Natural killer cell (primary cell): ENCODE data around the gene SLC25A1. TPM values are rescaled to one million over a fixed set of nuclear protein-coding genes. Genes with fewer than 3 reads are reported as not detected.
"Not testable (repeated sequence)": the region's sequence is repeated elsewhere in the genome, so short reads cannot be mapped to it uniquely, and the experiment has no call there.

ENCODE experiments used
- ATAC-seq, 3 donors: fragments of 150-1000 bp in 2 of 3; fragments of 200-7000 bp in 1 of 3; cut with Tn5 transposase; 1 replicate in 1 of 3; 2 replicates in 2 of 3; pipeline ENCODE4 v1.10.0; 2021; ENCODE audit warnings: mild to moderate bottlenecking in 2 of 3, moderate library complexity in 2 of 3
- DNase-seq, 2 donors: peaks; one replicate each; pipeline versions ENCODE4 v3.0.0 to v3.0.0-alpha.2; 2013 to 2021; ENCODE audit warnings: mixed read lengths in 1 of 2
- H3K27ac ChIP-seq: one replicate; pipeline ENCODE4 v1.5.1; 2013; ENCODE audit warnings: mild to moderate bottlenecking, low read length
- H3K27me3 ChIP-seq: one replicate; pipeline ENCODE4 v1.6.1; 2013; ENCODE audit warnings: low read length; ENCODE audit not compliant: control insufficient read depth, insufficient read depth
- H3K36me3 ChIP-seq: one replicate; pipeline ENCODE4 v1.6.1; 2013; ENCODE audit warnings: low read length; ENCODE audit not compliant: control insufficient read depth, insufficient read depth
- H3K4me1 ChIP-seq: one replicate; pipeline ENCODE4 v1.6.1; 2013; ENCODE audit warnings: low read length; ENCODE audit not compliant: control insufficient read depth, insufficient read depth
- H3K4me3 ChIP-seq: one replicate; pipeline ENCODE4 v1.5.1; 2013; ENCODE audit warnings: low read length
- H3K9me3 ChIP-seq: one replicate; pipeline ENCODE4 v1.6.1; 2013; ENCODE audit warnings: low read length; ENCODE audit not compliant: control insufficient read depth, insufficient read depth
- H3K27ac Mint-ChIP-seq, 2 donors: one replicate each; pipeline ENCODE4 v1.8.0; 2022; ENCODE audit warnings: mild to moderate bottlenecking in 2 of 2, mixed read lengths in 2 of 2, moderate library complexity in 1 of 2
- H3K27me3 Mint-ChIP-seq, 2 donors: one replicate each; pipeline ENCODE4 v1.8.0; 2022; ENCODE audit warnings: low read depth in 2 of 2, mixed read lengths in 2 of 2
- H3K36me3 Mint-ChIP-seq: one replicate; pipeline ENCODE4 v1.8.0; 2022; ENCODE audit warnings: mixed read lengths
- H3K4me1 Mint-ChIP-seq, 2 donors: one replicate each; pipeline ENCODE4 v1.8.0; 2022; ENCODE audit warnings: mixed read lengths in 2 of 2
- H3K4me3 Mint-ChIP-seq: one replicate; pipeline ENCODE4 v1.8.0; 2022; ENCODE audit warnings: mild to moderate bottlenecking, moderate library complexity, mixed read lengths
- H3K9me3 Mint-ChIP-seq, 2 donors: one replicate each; pipeline ENCODE4 v1.8.0; 2022; ENCODE audit warnings: mixed read lengths in 2 of 2
- CTCF ChIP-seq: fragments of 200-600 bp; IDR thresholded peaks from one replicate; pipeline ENCODE4 v1.8.0; 2022; ENCODE audit warnings: antibody characterized with exemption
- WGBS: methylation state at CpG from one replicate; pipeline ENCODE4 v1.1.7; 2013; ENCODE audit warnings: missing lambda C conversion rate; ENCODE audit not compliant: insufficient coverage; 5-methylcytosine and 5-hydroxymethylcytosine counted together
- intact Hi-C: fragments of 100-400 bp; cut with micrococcal nuclease; formaldehyde crosslinking; loops from one replicate; pipeline ENCODE4 v1.14.2; 2022
- total RNA-seq, 4 donors: library from RNA; stranded (reverse); fragments of 120-200 nt in 1 of 4; gene quantifications; one replicate each; pipeline versions ENCODE4 v1.2.3 to v1.2.4, GENCODE V29; 2013 to 2022

The SLC25A1 gene
- total RNA-seq, 3 donors from 2014 or later (not counting 1 experiment from before 2014, with no cell fraction given) = 24.8 to 29.6 (median 26.9) TPM

- no peak overlapping the region for H3K27ac Mint-ChIP-seq
- no peak overlapping the region for H3K4me3 ChIP-seq
Measured at GRCh38 chr22:19204640-19205039, 26.1 kb upstream of the SLC25A1 start.

DNA sequence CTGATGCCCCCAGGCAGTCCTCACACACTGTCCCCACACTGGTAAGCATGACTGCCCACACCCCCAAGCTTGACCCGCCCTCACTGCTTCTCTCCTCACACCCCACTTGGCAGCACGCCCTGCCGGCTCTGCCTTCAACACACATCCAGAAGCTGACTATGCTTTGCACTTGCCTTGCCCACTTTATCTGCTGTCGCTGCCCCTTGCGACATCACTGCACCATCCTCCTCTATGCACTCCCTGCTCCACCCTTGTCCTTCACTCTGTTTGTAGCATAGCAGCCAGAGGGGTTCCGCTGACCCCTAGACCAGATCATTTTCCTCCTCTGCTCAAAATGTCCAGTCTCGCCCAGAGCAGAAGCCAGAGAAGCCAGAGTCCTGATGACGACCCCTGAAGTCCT, 25.3 kb upstream of the SLC25A1 start:
- WGBS = 92% methylated on average over 8 of the region's 8 CpGs
- no peak for ATAC-seq
- no peaks in the 10 kb centered on the region for H3K4me1 Mint-ChIP-seq

More at GRCh38 chr22:19204640-19205039, 26.1 kb upstream of the SLC25A1 start:
- H3K36me3 ChIP-seq = no peaks in the 10 kb centered on the region
- Mint-ChIP-seq H3K4me1 (no peaks in the 10 kb centered on the region), H3K27me3 (peaks cover 14 to 20% of the 10 kb centered on the region in 2 donors), H3K4me3 (no peak overlapping the region), H3K9me3 (no peaks in the 10 kb centered on the region), H3K36me3 (no peaks in the 10 kb centered on the region)
- TF ChIP-seq CTCF = no peak
- no peak for ATAC-seq
- intact Hi-C loops = no loop called here
- H3K27ac ChIP-seq = no peak overlapping the region
- no peak for DNase-seq
- no peaks in the 10 kb centered on the region for H3K27me3 ChIP-seq
- 91% methylated on average over 3 of the region's 4 CpGs for WGBS
- H3K9me3 ChIP-seq = no peaks in the 10 kb centered on the region
- H3K4me1 ChIP-seq = no peaks in the 10 kb centered on the region

GRCh38 chr22:19202799-19203186, 24.3 kb upstream of the SLC25A1 start:
- H3K27ac ChIP-seq, H3K9me3 ChIP-seq, H3K36me3 ChIP-seq, ATAC-seq, H3K9me3 Mint-ChIP-seq, H3K4me3 ChIP-seq, H3K27ac Mint-ChIP-seq, H3K27me3 ChIP-seq, H3K4me1 ChIP-seq, H3K36me3 Mint-ChIP-seq, H3K4me3 Mint-ChIP-seq, intact Hi-C loops, DNase-seq, H3K4me1 Mint-ChIP-seq: not testable (repeated sequence)
- WGBS = 76% methylated on average over 3 of the region's 3 CpGs
- peaks cover 10 to 14% of the 10 kb centered on the region in 2 donors for H3K27me3 Mint-ChIP-seq

More for the DNA sequence above, 25.3 kb upstream of the SLC25A1 start:
- TF ChIP-seq CTCF = no peak
- Histone ChIP-seq H3K27me3 (no peaks in the 10 kb centered on the region), H3K27ac (no peak overlapping the region), H3K9me3 (no peaks in the 10 kb centered on the region), H3K36me3 (no peaks in the 10 kb centered on the region), H3K4me1 (no peaks in the 10 kb centered on the region), H3K4me3 (no peak overlapping the region)
- Mint-ChIP-seq H3K9me3 (no peaks in the 10 kb centered on the region), H3K27me3 (peaks cover 11 to 12% of the 10 kb centered on the region in 2 donors), H3K36me3 (no peaks in the 10 kb centered on the region), H3K27ac (no peak overlapping the region), H3K4me3 (no peak overlapping the region)
- intact Hi-C loops = no loop called here
- DNase-seq = no peak

DNA sequence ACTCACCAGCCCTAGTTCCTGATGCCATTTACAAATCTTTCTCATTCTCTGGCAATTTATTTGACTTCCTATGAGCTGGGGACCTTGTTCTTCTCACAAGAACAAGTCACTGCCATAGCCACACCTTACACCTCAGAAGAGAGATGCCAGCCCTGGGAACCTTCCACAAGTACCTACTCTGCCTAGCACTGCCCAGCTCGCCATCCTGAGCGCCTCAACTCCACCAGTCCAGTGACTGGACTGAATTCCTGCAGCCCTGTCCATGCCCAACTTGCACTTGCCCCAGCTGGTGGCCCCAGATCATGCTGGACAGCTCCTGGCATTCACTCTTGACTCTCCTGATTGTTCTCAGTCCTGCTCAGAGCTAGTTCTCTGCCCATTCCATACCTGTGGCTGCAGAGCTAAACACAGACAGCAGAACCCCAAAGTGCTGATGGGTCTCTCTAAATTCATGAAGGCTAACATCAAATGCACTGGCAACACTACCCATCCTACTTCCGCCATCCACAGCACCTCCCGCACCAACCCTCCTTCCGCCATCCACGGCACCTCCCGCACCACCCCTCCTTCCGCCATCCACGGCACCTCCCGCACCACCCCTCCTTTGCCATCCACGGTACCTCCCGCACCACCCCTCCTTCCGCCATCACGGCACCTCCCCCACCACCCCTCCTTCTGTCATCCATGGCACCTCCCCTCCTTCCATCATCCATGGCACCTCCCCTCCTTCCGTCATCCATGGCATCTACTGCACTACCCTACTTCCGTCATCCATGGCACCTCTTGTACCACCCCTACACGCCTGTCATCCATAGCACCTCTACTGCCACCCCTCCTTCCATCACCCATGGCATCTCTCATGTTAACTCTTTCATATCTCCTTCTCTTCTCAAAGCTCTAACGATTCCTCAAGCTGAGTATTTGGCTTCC, 23.6 kb upstream of the SLC25A1 start:
- WGBS = 94% methylated on average over 18 of the region's 18 CpGs
- peaks cover 0 to 10% of the 10 kb centered on the region in 2 donors for H3K4me1 Mint-ChIP-seq

More for the DNA sequence above, 23.6 kb upstream of the SLC25A1 start:
- Histone ChIP-seq H3K27me3 (no peaks in the 10 kb centered on the region), H3K36me3 (no peaks in the 10 kb centered on the region), H3K27ac (no peak overlapping the region), H3K4me1 (no peaks in the 10 kb centered on the region), H3K9me3 (no peaks in the 10 kb centered on the region), H3K4me3 (no peak overlapping the region)
- H3K27me3 Mint-ChIP-seq = peaks cover 10 to 14% of the 10 kb centered on the region in 2 donors
- H3K9me3 Mint-ChIP-seq = no peaks in the 10 kb centered on the region
- intact Hi-C loops = no loop called here
- TF ChIP-seq CTCF = no peak
- H3K27ac Mint-ChIP-seq = no peak overlapping the region
- ATAC-seq (peak in 1 of 3 donors; percentile 55), DNase-seq (no peak)
- H3K36me3 Mint-ChIP-seq = no peaks in the 10 kb centered on the region
- H3K4me3 Mint-ChIP-seq = no peak overlapping the region
